Raji (cell line): ENCODE measurements around the gene PSMD8.

Source experiments
- POLR2A ChIP-seq: IDR thresholded peaks from 2 replicates; pipeline ENCODE4 v1.6.1; 2011; ENCODE audit warnings: low read depth, low read length, control low read depth; ENCODE audit not compliant: insufficient read depth

PSMD8 gene

GRCh38 chr19:38391911-38392464 lies 17.6 kb downstream of the PSMD8 start:
- no peak for TF ChIP-seq POLR2A

GRCh38 chr19:38392707-38393308 lies 18.4 kb downstream of the PSMD8 start:
- no peak for TF ChIP-seq POLR2A

DNA sequence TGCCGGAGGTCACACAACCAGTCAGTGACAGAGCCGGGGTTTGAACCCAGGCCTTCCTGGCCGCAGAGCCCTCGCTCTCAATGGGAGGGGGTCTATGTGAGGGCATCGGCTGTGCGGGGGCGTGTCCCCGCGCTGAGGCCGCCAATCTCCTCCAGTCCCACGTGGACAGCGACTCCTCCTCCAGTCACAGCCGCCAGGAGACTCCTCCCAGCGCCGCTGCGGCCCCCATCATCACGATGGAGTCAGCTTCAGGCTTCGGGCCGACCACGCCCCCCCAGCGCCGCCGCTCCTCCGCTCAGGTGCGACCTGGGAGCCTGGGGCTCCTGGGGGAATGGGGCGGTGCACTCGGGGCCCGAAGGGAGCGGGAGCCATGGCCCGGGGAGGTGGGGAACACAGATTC lies 20.1 kb downstream of the PSMD8 start:
- no peak for TF ChIP-seq POLR2A

GRCh38 chr19:38395381-38396114 lies 21.2 kb downstream of the PSMD8 start:
- no peak for TF ChIP-seq POLR2A

- no peak for TF ChIP-seq POLR2A
Observed at GRCh38 chr19:38399081-38399480, 24.7 kb downstream of the PSMD8 start.

DNA sequence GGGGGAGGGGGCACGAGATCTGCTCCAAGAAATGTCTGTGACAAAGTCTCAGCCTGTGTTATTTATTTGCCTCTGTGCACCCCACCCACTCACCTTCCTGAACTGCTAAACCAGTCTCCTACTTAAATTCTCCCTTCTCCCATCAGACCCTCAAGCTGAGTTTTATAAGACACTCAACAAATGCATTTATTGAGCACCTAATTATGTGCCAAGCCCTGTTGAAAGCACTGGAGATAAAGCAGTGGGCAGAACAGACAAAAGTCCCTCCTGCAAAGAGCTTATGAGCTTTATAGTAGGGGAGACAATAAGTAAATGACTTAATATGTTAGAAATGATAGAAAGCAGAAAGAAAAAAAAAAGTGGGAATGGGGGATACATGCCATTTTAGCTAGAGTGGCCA lies 25.2 kb downstream of the PSMD8 start:
- TF ChIP-seq POLR2A = no peak

GRCh38 chr19:38400361-38400760 lies 26.0 kb downstream of the PSMD8 start:
- no peak for TF ChIP-seq POLR2A

- no peak for TF ChIP-seq POLR2A
Observed at GRCh38 chr19:38401148-38401547, 26.8 kb downstream of the PSMD8 start.

- TF ChIP-seq POLR2A = peak; percentile 23; the same call in 1 of the 2 replicates
Observed at GRCh38 chr19:38402623-38402966, 28.2 kb downstream of the PSMD8 start.

- peak; percentile 70 for TF ChIP-seq POLR2A
Observed at GRCh38 chr19:38402967-38403674, 28.8 kb downstream of the PSMD8 start, which contains the start of gene FAM98C. Gene FAM98C, plus strand, starts transcription at chr19:38403093. Its CDS starts 61 bp downstream, at chr19:38403154.

DNA sequence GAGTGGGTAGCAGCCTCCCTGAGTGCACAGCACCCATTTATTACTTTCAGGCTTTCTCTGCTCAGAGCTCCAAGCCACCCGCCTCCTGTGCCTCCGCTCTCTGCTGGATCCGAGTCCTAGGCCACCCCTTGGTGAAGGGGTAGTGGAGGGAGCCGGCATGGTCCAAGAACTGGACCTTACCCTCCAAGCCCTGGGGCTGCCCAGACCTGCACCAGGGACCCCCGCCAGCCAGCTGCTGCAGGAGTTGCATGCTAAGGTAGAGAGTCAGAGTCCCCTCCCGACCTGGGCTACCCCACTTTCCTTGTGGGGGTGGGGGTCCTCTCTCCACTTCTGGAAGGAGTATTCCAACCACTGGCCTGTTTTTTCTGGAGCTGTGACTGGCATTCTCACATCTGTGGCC lies 30.5 kb downstream of the PSMD8 start:
- no peak for TF ChIP-seq POLR2A

DNA sequence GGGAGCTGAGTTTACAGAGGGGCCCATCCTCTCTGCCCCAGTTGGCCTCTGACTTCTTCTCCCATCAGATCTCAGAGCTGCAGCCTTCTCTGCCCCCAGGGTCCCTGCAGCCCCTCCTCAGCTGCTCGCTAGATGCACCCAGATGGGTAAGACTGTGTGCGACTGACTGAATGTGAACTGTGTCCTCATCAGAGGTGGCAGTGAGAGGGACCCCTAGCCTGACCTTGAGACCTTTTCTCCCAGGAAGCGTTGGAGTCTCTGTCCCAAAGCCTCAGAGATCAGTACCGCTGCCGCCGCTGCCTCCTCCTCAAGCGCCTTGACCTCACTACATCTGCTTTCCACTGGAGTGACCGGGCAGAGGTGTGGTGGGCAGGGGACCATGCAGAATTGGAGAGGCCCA lies 30.9 kb downstream of the PSMD8 start:
- TF ChIP-seq POLR2A = no peak

DNA sequence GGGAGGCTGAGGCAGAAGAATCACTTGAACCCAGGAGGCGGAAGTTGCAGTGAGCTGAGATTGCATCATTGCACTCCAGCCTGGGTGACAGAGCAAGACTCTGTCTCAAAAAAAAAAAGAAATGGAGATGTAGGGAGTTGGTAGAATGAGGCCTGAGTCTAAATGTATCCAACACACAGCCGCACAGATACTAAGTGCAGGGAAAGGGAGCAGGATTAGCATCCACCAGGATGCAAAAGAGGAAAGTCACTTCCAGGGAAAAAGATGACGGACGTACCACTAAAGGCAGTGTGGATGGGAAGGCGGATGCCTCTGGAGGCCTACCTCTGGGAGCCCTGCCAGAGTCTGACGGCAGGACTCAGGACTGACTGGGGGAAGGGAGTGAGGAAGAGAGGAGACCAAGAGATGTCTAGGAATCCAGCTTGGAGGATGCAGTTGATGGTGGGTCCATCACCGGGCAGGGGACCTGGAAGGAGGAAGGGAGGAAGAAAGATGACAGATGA lies 35.3 kb downstream of the PSMD8 start:
- TF ChIP-seq POLR2A = no peak

DNA sequence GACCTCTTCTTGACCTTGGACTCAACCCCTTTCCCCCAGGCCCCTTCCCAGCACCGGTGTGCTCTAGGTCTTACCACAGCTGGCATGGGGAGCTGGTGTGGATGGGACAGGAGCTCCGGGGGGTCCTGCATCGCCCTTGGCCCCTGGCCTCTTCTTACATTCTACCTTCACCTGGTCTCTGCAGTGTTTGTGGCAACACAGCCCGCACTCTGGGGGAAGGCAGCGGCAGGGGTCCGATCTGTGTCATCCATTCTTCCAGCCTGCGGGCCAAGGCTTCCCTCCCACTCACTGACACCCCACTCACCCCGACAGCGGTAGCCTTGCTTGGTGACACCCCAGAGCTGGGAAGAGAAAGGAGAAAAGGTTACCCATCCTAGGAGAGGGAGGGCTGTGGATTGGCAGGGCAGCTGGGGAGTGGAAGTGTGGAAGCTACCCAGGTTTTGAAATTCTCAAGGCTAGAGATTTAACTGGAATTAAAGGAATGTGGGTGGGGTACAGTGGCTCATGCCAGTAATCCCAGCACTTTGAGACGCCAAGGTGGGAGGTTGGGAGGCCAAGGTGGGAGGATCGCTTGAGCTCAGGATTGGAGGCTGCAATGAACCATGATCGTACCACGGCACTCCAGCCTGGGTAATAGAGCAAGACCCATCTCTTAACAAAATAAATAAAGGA lies 36.8 kb downstream of the PSMD8 start:
- 0 out of 2 replicates have a peak, but pooled peaks have one; percentile 16 for TF ChIP-seq POLR2A

DNA sequence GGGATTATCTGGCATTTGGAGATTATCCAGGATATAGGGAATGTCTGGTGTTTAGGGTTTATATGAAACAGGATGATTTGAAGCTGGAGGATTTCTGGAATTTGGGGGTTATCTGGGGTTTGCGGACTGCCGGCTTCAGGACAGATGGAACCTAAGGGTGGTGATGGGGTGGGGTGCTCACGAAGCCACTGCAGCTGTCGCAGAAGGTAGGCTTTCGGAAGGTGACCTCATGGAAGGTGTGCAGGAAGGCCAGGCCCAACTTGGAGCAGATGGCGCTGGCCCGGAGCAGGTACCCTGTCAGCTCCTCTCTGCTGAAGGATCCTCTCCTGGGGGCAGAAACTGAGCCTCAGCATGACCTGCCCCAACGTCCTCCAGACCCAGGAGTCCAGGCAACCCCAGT lies 38.1 kb downstream of the PSMD8 start:
- no peak for TF ChIP-seq POLR2A
